ENCODE results near the gene NPIPA5. TPM values are rescaled to one million over a fixed set of nuclear protein-coding genes. Genes with fewer than 3 reads are reported as not detected.

The NPIPA5 gene
- not detected in 2 replicates for total RNA-seq

GRCh38 chr16:15378194-15378593, at the start of gene NPIPA5:
TSS of gene NPIPA5 (minus strand) at chr16:15378294. CDS start at chr16:15378294, 0 bp downstream.

GRCh38 chr16:15395631-15396508, 17.8 kb upstream of the NPIPA5 start, which contains the start of gene MPV17L:
TSS of gene MPV17L (plus strand) at chr16:15395754. CDS start at chr16:15395898, 144 bp downstream.

Other genes starting within 250 kb of the NPIPA5 start
- gene MPV17L, start 17.5 kb upstream of the NPIPA5 start, total RNA-seq, result 0.35 and 0.60 TPM in 2 replicates
- 4.6 and 8.1 TPM in 2 replicates for gene BMERB1, start 56.3 kb upstream of the NPIPA5 start, total RNA-seq

Measured in airway epithelial cell (primary cell).